ENCODE data around the gene GH1. TPM values are rescaled to one million over a fixed set of nuclear protein-coding genes. Genes with fewer than 3 reads are reported as not detected.

The GH1 gene
- total RNA-seq, 1 donor from 2014 or later = not detected

GRCh38 chr17:63961355-63962212, 42.9 kb upstream of the GH1 start:
- DNase-seq (ENCODE audit: low spot score) = peak; percentile 72
- H3K9me3 Mint-ChIP-seq (ENCODE audit: unreplicated experiment) = no peaks in the 10 kb centered on the region
- no peak overlapping the region for H3K27ac Mint-ChIP-seq (ENCODE audit: unreplicated experiment)

GRCh38 chr17:63960430-63960829, 41.8 kb upstream of the GH1 start:
- peaks cover 3% of the 10 kb centered on the region for H3K4me1 Mint-ChIP-seq (ENCODE audit: unreplicated experiment)
- H3K9me3 Mint-ChIP-seq (ENCODE audit: unreplicated experiment) = no peaks in the 10 kb centered on the region
- H3K36me3 Mint-ChIP-seq (ENCODE audit: low read depth, unreplicated experiment) = no peaks in the 10 kb centered on the region
- H3K27me3 Mint-ChIP-seq (ENCODE audit: unreplicated experiment) = peaks cover 7% of the 10 kb centered on the region
- no peak overlapping the region for H3K27ac Mint-ChIP-seq (ENCODE audit: unreplicated experiment)
- TF ChIP-seq, protein P1, sequence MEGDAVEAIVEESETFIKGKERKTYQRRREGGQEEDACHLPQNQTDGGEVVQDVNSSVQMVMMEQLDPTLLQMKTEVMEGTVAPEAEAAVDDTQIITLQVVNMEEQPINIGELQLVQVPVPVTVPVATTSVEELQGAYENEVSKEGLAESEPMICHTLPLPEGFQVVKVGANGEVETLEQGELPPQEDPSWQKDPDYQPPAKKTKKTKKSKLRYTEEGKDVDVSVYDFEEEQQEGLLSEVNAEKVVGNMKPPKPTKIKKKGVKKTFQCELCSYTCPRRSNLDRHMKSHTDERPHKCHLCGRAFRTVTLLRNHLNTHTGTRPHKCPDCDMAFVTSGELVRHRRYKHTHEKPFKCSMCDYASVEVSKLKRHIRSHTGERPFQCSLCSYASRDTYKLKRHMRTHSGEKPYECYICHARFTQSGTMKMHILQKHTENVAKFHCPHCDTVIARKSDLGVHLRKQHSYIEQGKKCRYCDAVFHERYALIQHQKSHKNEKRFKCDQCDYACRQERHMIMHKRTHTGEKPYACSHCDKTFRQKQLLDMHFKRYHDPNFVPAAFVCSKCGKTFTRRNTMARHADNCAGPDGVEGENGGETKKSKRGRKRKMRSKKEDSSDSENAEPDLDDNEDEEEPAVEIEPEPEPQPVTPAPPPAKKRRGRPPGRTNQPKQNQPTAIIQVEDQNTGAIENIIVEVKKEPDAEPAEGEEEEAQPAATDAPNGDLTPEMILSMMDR (IDR thresholded peaks at IDR 0.05; ENCODE audit: unreplicated experiment) = no peak
- H3K4me3 Mint-ChIP-seq (ENCODE audit: unreplicated experiment) = no peak overlapping the region
- no peak for DNase-seq (ENCODE audit: low spot score)

More at GRCh38 chr17:63961355-63962212, 42.9 kb upstream of the GH1 start:
- Mint-ChIP-seq H3K4me3 (ENCODE audit: unreplicated experiment) (no peak overlapping the region), H3K36me3 (ENCODE audit: low read depth, unreplicated experiment) (no peaks in the 10 kb centered on the region), H3K27me3 (ENCODE audit: unreplicated experiment) (peaks cover 7% of the 10 kb centered on the region), H3K4me1 (ENCODE audit: unreplicated experiment) (peaks cover 3% of the 10 kb centered on the region)
- TF ChIP-seq, protein P1 (IDR thresholded peaks at IDR 0.05; ENCODE audit: unreplicated experiment) = no peak

- TF ChIP-seq, protein P1 (IDR thresholded peaks at IDR 0.05; ENCODE audit: unreplicated experiment) = no peak
- Mint-ChIP-seq H3K4me3 (ENCODE audit: unreplicated experiment) (no peak overlapping the region), H3K4me1 (ENCODE audit: unreplicated experiment) (peaks cover 3% of the 10 kb centered on the region), H3K27me3 (ENCODE audit: unreplicated experiment) (peaks cover 7% of the 10 kb centered on the region), H3K9me3 (ENCODE audit: unreplicated experiment) (no peaks in the 10 kb centered on the region), H3K36me3 (ENCODE audit: low read depth, unreplicated experiment) (no peaks in the 10 kb centered on the region), H3K27ac (ENCODE audit: unreplicated experiment) (no peak overlapping the region)
- no peak for DNase-seq (ENCODE audit: low spot score)
Observed at GRCh38 chr17:63960006-63960405, 41.4 kb upstream of the GH1 start.

- Mint-ChIP-seq H3K27me3 (ENCODE audit: unreplicated experiment) (peaks cover 5% of the 10 kb centered on the region), H3K27ac (ENCODE audit: unreplicated experiment) (no peak overlapping the region), H3K9me3 (ENCODE audit: unreplicated experiment) (no peaks in the 10 kb centered on the region), H3K4me3 (ENCODE audit: unreplicated experiment) (no peak overlapping the region), H3K4me1 (ENCODE audit: unreplicated experiment) (no peaks in the 10 kb centered on the region), H3K36me3 (ENCODE audit: low read depth, unreplicated experiment) (no peaks in the 10 kb centered on the region)
- DNase-seq (ENCODE audit: low spot score) = no peak
- TF ChIP-seq, protein P1 (IDR thresholded peaks at IDR 0.05; ENCODE audit: unreplicated experiment) = no peak
Observed at GRCh38 chr17:63956296-63956920, 37.8 kb upstream of the GH1 start.

DNA sequence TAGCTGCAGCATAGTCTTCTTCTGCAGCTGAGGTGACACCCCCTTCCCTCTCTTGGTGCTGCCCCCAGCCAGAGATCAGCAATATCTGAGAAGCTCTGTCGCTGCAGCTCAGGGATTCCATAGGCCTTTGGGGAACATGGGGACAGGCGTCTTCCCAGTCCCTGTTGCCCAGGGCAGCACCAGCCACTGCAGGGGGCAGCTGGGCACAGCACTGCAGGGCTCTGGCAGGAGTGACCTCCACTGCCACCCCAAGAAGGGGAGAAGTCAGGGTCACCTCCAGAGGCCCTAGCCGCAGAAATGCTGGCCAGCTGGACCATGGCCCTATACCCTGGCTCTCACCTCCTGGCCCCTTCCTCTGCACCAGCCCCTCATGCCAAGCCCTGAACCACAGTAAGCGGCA, 37.2 kb upstream of the GH1 start:
- no peaks in the 10 kb centered on the region for H3K36me3 Mint-ChIP-seq (ENCODE audit: low read depth, unreplicated experiment)
- peaks cover 5% of the 10 kb centered on the region for H3K27me3 Mint-ChIP-seq (ENCODE audit: unreplicated experiment)
- no peak overlapping the region for H3K27ac Mint-ChIP-seq (ENCODE audit: unreplicated experiment)
- no peak for DNase-seq (ENCODE audit: low spot score)
- no peak overlapping the region for H3K4me3 Mint-ChIP-seq (ENCODE audit: unreplicated experiment)
- no peaks in the 10 kb centered on the region for H3K4me1 Mint-ChIP-seq (ENCODE audit: unreplicated experiment)
- no peaks in the 10 kb centered on the region for H3K9me3 Mint-ChIP-seq (ENCODE audit: unreplicated experiment)
- TF ChIP-seq, protein P1 (IDR thresholded peaks at IDR 0.05; ENCODE audit: unreplicated experiment) = no peak

Data from endothelial cell (in vitro differentiated cells).